A549 treated with RU486 at 1 μM for 4 hours (cell line): ENCODE data around the gene MUC5AC. TPM values are rescaled to one million over a fixed set of nuclear protein-coding genes. Genes with fewer than 3 reads are reported as not detected.

Experiments
- total RNA-seq: library from RNA; stranded (reverse); fragments of 200-300 nt; extraction: Qiagen RNA extraction; gene quantifications from 5 replicates; pipeline ENCODE4 v1.2.3, GENCODE V29; 2022; ENCODE audit warnings: low read depth

Gene MUC5AC, protein sequence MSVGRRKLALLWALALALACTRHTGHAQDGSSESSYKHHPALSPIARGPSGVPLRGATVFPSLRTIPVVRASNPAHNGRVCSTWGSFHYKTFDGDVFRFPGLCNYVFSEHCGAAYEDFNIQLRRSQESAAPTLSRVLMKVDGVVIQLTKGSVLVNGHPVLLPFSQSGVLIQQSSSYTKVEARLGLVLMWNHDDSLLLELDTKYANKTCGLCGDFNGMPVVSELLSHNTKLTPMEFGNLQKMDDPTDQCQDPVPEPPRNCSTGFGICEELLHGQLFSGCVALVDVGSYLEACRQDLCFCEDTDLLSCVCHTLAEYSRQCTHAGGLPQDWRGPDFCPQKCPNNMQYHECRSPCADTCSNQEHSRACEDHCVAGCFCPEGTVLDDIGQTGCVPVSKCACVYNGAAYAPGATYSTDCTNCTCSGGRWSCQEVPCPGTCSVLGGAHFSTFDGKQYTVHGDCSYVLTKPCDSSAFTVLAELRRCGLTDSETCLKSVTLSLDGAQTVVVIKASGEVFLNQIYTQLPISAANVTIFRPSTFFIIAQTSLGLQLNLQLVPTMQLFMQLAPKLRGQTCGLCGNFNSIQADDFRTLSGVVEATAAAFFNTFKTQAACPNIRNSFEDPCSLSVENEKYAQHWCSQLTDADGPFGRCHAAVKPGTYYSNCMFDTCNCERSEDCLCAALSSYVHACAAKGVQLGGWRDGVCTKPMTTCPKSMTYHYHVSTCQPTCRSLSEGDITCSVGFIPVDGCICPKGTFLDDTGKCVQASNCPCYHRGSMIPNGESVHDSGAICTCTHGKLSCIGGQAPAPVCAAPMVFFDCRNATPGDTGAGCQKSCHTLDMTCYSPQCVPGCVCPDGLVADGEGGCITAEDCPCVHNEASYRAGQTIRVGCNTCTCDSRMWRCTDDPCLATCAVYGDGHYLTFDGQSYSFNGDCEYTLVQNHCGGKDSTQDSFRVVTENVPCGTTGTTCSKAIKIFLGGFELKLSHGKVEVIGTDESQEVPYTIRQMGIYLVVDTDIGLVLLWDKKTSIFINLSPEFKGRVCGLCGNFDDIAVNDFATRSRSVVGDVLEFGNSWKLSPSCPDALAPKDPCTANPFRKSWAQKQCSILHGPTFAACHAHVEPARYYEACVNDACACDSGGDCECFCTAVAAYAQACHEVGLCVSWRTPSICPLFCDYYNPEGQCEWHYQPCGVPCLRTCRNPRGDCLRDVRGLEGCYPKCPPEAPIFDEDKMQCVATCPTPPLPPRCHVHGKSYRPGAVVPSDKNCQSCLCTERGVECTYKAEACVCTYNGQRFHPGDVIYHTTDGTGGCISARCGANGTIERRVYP (N-terminal part only)
- total RNA-seq = 1.9 to 4.0 TPM (median 3.4 TPM) in 5 replicates

DNA sequence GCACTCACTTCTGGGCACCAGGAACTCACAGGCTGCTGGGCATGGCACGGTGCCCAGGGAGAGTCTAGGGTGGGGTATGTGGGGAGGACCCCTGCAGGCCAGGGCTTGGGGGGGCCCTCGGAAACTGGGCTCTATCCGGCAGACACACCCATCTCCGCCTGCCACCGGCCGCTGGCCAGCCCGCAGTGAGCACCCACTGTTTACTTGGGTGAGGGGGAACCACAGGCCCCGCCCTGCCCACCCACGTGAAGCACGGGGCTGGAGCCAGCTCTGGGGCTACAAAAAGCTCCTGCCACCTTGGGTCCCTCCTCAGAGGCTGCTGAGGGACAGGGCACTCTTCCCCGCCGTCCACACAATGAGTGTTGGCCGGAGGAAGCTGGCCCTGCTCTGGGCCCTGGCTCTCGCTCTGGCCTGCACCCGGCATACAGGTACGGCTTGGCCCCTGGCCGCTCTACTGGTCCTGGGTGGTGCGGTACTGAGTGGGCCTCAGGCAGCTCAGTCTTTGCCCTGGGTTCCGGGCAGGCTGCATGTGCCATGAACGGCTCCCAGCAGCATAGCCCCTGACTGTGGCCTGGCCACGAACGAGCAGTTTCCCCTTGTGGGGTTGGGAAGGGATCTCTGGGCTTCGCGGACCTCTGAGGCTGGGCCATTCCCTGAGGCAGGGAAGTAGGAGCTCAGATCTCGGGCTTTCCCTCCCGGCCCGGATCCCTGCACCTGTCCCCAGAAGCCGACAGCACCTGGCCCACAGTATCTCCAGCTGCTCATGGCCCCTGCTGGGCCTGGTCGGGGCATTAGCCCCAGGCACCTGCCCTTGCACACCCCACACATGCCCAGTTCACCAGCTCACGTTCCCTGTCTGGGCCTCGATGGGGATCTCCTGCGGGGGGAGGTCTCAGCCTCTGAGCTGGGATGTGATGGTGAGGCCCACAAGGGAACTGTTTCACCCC, at the start of gene MUC5AC:
MUC5AC (plus strand) TSS at position 309 of the 947 bp plus-strand sequence; CDS start at position 356, 47 bp downstream.

DNA sequence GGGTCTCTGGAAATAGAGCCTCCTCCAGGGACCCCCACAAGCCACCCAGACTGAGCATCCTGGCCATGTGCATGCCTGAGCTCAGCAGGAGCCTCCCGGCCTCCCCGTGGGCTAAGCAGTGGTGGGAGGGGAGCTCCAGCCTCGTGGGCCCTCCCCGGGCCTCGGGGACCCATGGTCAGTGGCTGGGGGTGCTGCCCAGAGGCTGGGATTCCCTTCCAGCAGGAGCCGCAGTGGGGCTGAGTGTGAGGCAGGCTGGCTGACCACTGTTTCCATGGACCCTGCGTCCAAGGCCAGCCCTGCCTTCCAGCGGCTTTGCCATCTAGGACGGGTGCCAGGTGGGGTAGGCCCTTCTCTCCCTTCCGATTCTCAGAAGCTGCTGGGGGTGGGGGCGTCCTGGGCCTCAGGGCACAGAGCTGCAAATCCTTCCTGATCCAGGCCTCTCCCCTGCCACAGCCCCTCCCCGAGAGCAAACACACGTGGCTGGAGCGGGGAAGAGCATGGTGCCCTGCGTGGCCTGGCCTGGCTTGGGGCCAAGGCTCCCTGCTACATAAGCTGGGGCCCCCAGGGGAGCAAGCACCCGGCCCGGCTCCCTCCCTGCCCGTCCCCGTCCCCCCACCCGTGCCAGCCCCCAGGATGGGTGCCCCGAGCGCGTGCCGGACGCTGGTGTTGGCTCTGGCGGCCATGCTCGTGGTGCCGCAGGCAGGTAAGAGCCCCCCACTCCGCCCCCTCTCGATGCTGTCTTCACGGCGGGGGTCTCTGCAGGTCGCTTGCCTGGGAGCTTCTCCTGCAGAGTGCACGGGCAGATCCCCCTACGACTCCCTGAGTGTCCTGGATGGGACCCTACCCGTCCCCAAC, 65.0 kb downstream of the MUC5AC start, which contains the start of gene MUC5B:
MUC5B (plus strand) TSS at position 576 of the 855 bp plus-strand sequence; CDS start at position 634, 58 bp downstream.

Other genes starting within 250 kb of the MUC5AC start
- 71.3 to 80.2 TPM (median 74.5 TPM) in 5 replicates for gene CHID1, start 247.1 kb upstream of the MUC5AC start, total RNA-seq
- gene AP2A2, start 232.1 kb upstream of the MUC5AC start, total RNA-seq = 27.8 to 37.0 TPM (median 35.6 TPM) in 5 replicates
- gene MUC6, start 121.2 kb upstream of the MUC5AC start, total RNA-seq = 0.01 TPM in 2 of 5 replicates, not detected in the others
- gene MUC2, start 83.1 kb upstream of the MUC5AC start, total RNA-seq = 0.05 to 0.93 TPM (median 0.15 TPM) in 5 replicates
- gene MUC5B, start 65.1 kb downstream of the MUC5AC start, total RNA-seq = 1.8 to 7.7 TPM (median 2.5 TPM) in 5 replicates
- 35.7 to 52.5 TPM (median 51.3 TPM) in 5 replicates for gene TOLLIP, start 151.7 kb downstream of the MUC5AC start, total RNA-seq
- 5.1 to 8.3 TPM (median 6.4 TPM) in 5 replicates for gene BRSK2, start 232.0 kb downstream of the MUC5AC start, total RNA-seq